Measurements from ENCODE around the gene MYOG. TPM values are rescaled to one million over a fixed set of nuclear protein-coding genes. Genes with fewer than 3 reads are reported as not detected.

MYOG gene
- total and polyA plus RNA-seq, 12 donors = 0.06 TPM; not detected in 11

DNA sequence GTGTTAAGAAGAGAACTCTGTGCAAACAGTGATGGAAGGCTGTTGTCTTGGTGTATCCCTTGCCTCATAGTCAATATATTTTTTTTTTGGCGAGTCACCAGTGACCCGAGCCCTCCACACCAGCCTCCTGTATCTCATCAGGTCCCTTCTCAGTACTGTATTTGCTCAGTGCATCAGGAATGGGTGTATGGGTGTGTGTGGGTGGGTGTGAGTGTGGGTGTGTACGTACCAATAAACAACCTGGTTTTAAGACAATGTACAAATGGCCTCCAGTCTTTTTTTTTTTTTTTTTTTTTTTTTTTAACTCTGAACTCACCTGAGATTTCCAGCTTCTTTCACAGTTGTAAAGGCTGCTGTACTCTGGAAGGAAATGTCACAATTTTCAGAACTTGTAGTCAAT is 7.3 kb downstream of the MYOG start:
- no peak overlapping the region for H3K4me3 ChIP-seq
- 93 to 95% methylated on average over 3 of the region's 3 CpGs for WGBS, 2 donors
- intact Hi-C loops (cut with DNase I) = no loop called here
- TF ChIP-seq, protein P1, sequence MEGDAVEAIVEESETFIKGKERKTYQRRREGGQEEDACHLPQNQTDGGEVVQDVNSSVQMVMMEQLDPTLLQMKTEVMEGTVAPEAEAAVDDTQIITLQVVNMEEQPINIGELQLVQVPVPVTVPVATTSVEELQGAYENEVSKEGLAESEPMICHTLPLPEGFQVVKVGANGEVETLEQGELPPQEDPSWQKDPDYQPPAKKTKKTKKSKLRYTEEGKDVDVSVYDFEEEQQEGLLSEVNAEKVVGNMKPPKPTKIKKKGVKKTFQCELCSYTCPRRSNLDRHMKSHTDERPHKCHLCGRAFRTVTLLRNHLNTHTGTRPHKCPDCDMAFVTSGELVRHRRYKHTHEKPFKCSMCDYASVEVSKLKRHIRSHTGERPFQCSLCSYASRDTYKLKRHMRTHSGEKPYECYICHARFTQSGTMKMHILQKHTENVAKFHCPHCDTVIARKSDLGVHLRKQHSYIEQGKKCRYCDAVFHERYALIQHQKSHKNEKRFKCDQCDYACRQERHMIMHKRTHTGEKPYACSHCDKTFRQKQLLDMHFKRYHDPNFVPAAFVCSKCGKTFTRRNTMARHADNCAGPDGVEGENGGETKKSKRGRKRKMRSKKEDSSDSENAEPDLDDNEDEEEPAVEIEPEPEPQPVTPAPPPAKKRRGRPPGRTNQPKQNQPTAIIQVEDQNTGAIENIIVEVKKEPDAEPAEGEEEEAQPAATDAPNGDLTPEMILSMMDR (IDR thresholded peaks at IDR 0.05) = no peak
- H3K9me3 ChIP-seq = no peaks in the 10 kb centered on the region
- DNase-seq (no peak), ATAC-seq (no peak)
- no peak overlapping the region for H3K27ac ChIP-seq
- peaks cover 0 to 39% (median 15%) of the 10 kb centered on the region in 7 donors for H3K27me3 ChIP-seq
- peaks cover 0 to 9% (median 0%) of the 10 kb centered on the region in 9 donors for H3K36me3 ChIP-seq
- H3K4me1 ChIP-seq = peaks cover 0 to 30% (median 12%) of the 10 kb centered on the region in 9 donors

DNA sequence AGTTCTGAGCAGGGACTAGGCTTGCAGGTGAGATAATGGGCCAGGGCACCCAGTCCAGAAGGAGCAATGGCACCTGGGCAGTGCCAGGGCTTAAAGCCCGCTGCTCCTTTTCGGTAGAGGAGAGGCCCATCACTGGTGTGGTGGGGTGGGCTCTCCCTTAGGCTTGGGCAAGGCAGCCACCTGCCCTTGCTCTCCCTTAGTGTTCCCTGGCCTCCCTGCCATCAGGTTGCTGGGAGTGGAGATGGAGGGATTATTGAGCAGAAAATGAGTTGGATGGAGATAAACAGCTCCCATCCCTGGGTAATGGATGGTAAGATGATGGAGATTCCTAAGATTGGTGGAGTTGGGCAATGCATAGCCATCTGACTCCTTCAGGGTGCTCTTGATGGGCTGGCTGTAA is 7.9 kb downstream of the MYOG start:
- Histone ChIP-seq H3K9me3 (no peaks in the 10 kb centered on the region), H3K36me3 (peaks cover 0 to 9% (median 0%) of the 10 kb centered on the region in 9 donors), H3K4me1 (peaks cover 0 to 29% (median 12%) of the 10 kb centered on the region in 9 donors), H3K27me3 (peaks cover 0 to 39% (median 15%) of the 10 kb centered on the region in 7 donors), H3K27ac (no peak overlapping the region), H3K4me3 (no peak overlapping the region)
- intact Hi-C loops (cut with DNase I) = no loop called here
- TF ChIP-seq, protein P1 (IDR thresholded peaks at IDR 0.05) = no peak
- ATAC-seq (no peak), DNase-seq (no peak)
- 97 to 98% methylated on average over 2 of the region's 2 CpGs for WGBS, 2 donors

GRCh38 chr1:203077367-203077766 is 8.4 kb downstream of the MYOG start:
- ATAC-seq (no peak), DNase-seq (no peak)
- Histone ChIP-seq H3K4me3 (no peak overlapping the region), H3K4me1 (peaks cover 0 to 35% (median 16%) of the 10 kb centered on the region in 9 donors), H3K36me3 (peaks cover 0 to 9% (median 0%) of the 10 kb centered on the region in 9 donors), H3K27me3 (peaks cover 0 to 39% (median 15%) of the 10 kb centered on the region in 7 donors), H3K9me3 (no peaks in the 10 kb centered on the region), H3K27ac (no peak overlapping the region)
- 94 to 95% methylated on average over 3 of the region's 3 CpGs for WGBS, 2 donors
- intact Hi-C loops (cut with DNase I) = no loop called here
- TF ChIP-seq, protein P1 (IDR thresholded peaks at IDR 0.05) = no peak

GRCh38 chr1:203076031-203076511 is 9.7 kb downstream of the MYOG start:
- Histone ChIP-seq H3K9me3 (no peaks in the 10 kb centered on the region), H3K4me3 (peak overlapping the region; percentile 10 to 53 (median 42)), H3K27ac (no peak overlapping the region), H3K4me1 (peaks cover 0 to 48% (median 22%) of the 10 kb centered on the region in 9 donors), H3K27me3 (peaks cover 0 to 39% (median 15%) of the 10 kb centered on the region in 7 donors), H3K36me3 (peaks cover 0 to 9% (median 0%) of the 10 kb centered on the region in 9 donors)
- no peak for DNase-seq
- TF ChIP-seq, protein P1 (IDR thresholded peaks at IDR 0.05) = no peak
- WGBS, 2 donors = 49 to 65% methylated on average over 27 to 30 of the region's 30 CpGs
- intact Hi-C loops (cut with DNase I) = no loop called here
- peak in 6 of 8 donors; percentile 8 to 71 (median 33) for ATAC-seq
